Fibroblast of lung (primary cell): ENCODE measurements around the gene ROBO2. TPM values are rescaled to one million over a fixed set of nuclear protein-coding genes. Genes with fewer than 3 reads are reported as not detected.

Experiments used
- DNase-seq, 2 donors: peaks; one replicate each; pipeline versions ENCODE4 v3.0.0 to v3.0.0-alpha.2; 2010; ENCODE audit warnings: low read depth in 2 of 2
- H2AFZ ChIP-seq: 2 replicates; pipeline ENCODE4 v1.5.1; 2012; ENCODE audit warnings: low read length, control low read depth, inconsistent platforms
- H3K27ac ChIP-seq: 2 replicates; pipeline ENCODE4 v1.5.1; 2011; ENCODE audit warnings: low read length, control low read depth; ENCODE audit not compliant: insufficient read depth
- H3K27me3 ChIP-seq: 2 replicates; pipeline ENCODE4 v1.5.1; 2011; ENCODE audit warnings: mild to moderate bottlenecking, low read length; ENCODE audit not compliant: control insufficient read depth, insufficient read depth
- H3K36me3 ChIP-seq: 2 replicates; pipeline ENCODE4 v1.5.1; 2011; ENCODE audit warnings: low read length; ENCODE audit not compliant: control insufficient read depth, insufficient read depth
- H3K4me1 ChIP-seq: 2 replicates; pipeline ENCODE4 v1.5.1; 2011; ENCODE audit warnings: low read length; ENCODE audit not compliant: control insufficient read depth, insufficient read depth; ENCODE audit errors: extremely low read depth
- H3K4me2 ChIP-seq: 2 replicates; pipeline ENCODE4 v1.5.1; 2011; ENCODE audit warnings: low read length, control low read depth; ENCODE audit not compliant: insufficient read depth; ENCODE audit errors: extremely low read depth
- H3K4me3 ChIP-seq, 4 experiments: fragments of 200-600 bp in 1 of 4; sonication (generic) in 1 of 4; replicated peaks in 1 of 4; 2 replicates each; pipeline ENCODE4 v1.5.1; 2011 to 2016; ENCODE audit warnings: low read length in 4 of 4, low read depth in 3 of 4, mild to moderate bottlenecking in 3 of 4, control low read depth in 2 of 4, inconsistent platforms in 1 of 4, mixed read lengths in 1 of 4; ENCODE audit not compliant: insufficient read depth in 1 of 4; ENCODE audit errors: control extremely low read depth in 1 of 4
- H3K79me2 ChIP-seq: 2 replicates; pipeline ENCODE4 v1.5.1; 2012; ENCODE audit warnings: mild to moderate bottlenecking, low read length, inconsistent platforms; ENCODE audit not compliant: control insufficient read depth, insufficient read depth
- H3K9ac ChIP-seq: 2 replicates; pipeline ENCODE4 v1.5.1; 2011; ENCODE audit warnings: mild to moderate bottlenecking, low read length, control low read depth; ENCODE audit not compliant: insufficient read depth
- H3K9me3 ChIP-seq: 2 replicates; pipeline ENCODE4 v1.5.1; 2012; ENCODE audit warnings: low read depth, low read length; ENCODE audit not compliant: control insufficient read depth, insufficient read depth
- H4K20me1 ChIP-seq: 2 replicates; pipeline ENCODE4 v1.5.1; 2011; ENCODE audit warnings: low read length; ENCODE audit not compliant: control insufficient read depth, insufficient read depth; ENCODE audit errors: extremely low read depth
- CTCF ChIP-seq, 2 donors: IDR thresholded peaks in 1 of 2; conservative IDR thresholded peaks in 1 of 2; 1 replicate in 1 of 2; 2 replicates in 1 of 2; pipeline ENCODE4 v1.5.1; 2011 to 2012; ENCODE audit warnings: low read length in 2 of 2, control low read depth in 1 of 2, inconsistent platforms in 1 of 2, low read depth in 1 of 2, mild to moderate bottlenecking in 1 of 2
- EZH2 ChIP-seq: IDR thresholded peaks from 2 replicates; pipeline ENCODE4 v1.5.1; 2012; ENCODE audit warnings: low read length, control low read depth, mild to moderate bottlenecking; ENCODE audit errors: missing control alignments
- polyA plus RNA-seq, 2 donors: library from polyadenylated mRNA; depleted of rRNA in 1 of 2; stranded (reverse) in 1 of 2; unstranded in 1 of 2; fragments of >200 nt; gene quantifications; 2 replicates each; pipeline ENCODE4 v1.2.1, GENCODE V29; 2011 to 2012; ENCODE audit warnings: missing spikeins in 1 of 2
- total RNA-seq: library from RNA; depleted of rRNA; stranded (reverse); fragments of >200 nt; gene quantifications from 2 replicates; pipeline ENCODE4 v1.2.1, GENCODE V29; 2014

Gene ROBO2
- total and polyA plus RNA-seq, 2 donors (not counting 1 experiment from before 2014, with no cell fraction given), result 0.83 to 1.5 TPM

- Histone ChIP-seq H3K36me3 (no peaks in the 10 kb centered on the region), H3K9ac (no peak overlapping the region)
Measured at GRCh38 chr3:77141423-77141822, 101.5 kb downstream of the ROBO2 start.

GRCh38 chr3:77142578-77142977 is 102.7 kb downstream of the ROBO2 start:
- no peak overlapping the region for H3K4me3 ChIP-seq
- no peaks in the 10 kb centered on the region for H4K20me1 ChIP-seq
- no peak overlapping the region for H2AFZ ChIP-seq
- no peak for DNase-seq
- no peak overlapping the region for H3K4me2 ChIP-seq
- H3K27ac ChIP-seq, result no peak overlapping the region
- no peaks in the 10 kb centered on the region for H3K4me1 ChIP-seq
- no peaks in the 10 kb centered on the region for H3K9me3 ChIP-seq
- H3K9ac ChIP-seq, result no peak overlapping the region
- TF ChIP-seq EZH2 (no peak), CTCF (conservative IDR thresholded peaks at IDR 0.05 in 1 of 2, IDR thresholded peaks at IDR 0.05 in 1 of 2; ENCODE audit: low read depth in 1 of 2, low read length in 2 of 2) (no peak)
- H3K36me3 ChIP-seq, result no peaks in the 10 kb centered on the region
- H3K27me3 ChIP-seq, result no peaks in the 10 kb centered on the region
- H3K79me2 ChIP-seq, result no peaks in the 10 kb centered on the region

More at GRCh38 chr3:77141423-77141822, 101.5 kb downstream of the ROBO2 start:
- no peak overlapping the region for H3K4me3 ChIP-seq
- H3K27me3 ChIP-seq, result no peaks in the 10 kb centered on the region
- H3K4me2 ChIP-seq, result no peak overlapping the region
- H3K4me1 ChIP-seq, result no peaks in the 10 kb centered on the region
- H4K20me1 ChIP-seq, result no peaks in the 10 kb centered on the region
- no peaks in the 10 kb centered on the region for H3K79me2 ChIP-seq
- TF ChIP-seq CTCF (conservative IDR thresholded peaks at IDR 0.05 in 1 of 2, IDR thresholded peaks at IDR 0.05 in 1 of 2; ENCODE audit: low read depth in 1 of 2, low read length in 2 of 2) (no peak), EZH2 (no peak)
- H2AFZ ChIP-seq, result no peak overlapping the region
- no peak for DNase-seq
- no peak overlapping the region for H3K27ac ChIP-seq
- no peaks in the 10 kb centered on the region for H3K9me3 ChIP-seq

- Histone ChIP-seq H3K4me3 (no peak overlapping the region), H3K4me2 (no peak overlapping the region), H3K79me2 (no peaks in the 10 kb centered on the region), H3K9me3 (no peaks in the 10 kb centered on the region), H3K36me3 (no peaks in the 10 kb centered on the region), H3K9ac (no peak overlapping the region), H3K27ac (no peak overlapping the region), H3K4me1 (no peaks in the 10 kb centered on the region), H3K27me3 (no peaks in the 10 kb centered on the region), H4K20me1 (no peaks in the 10 kb centered on the region), H2AFZ (no peak overlapping the region)
- TF ChIP-seq EZH2 (no peak), CTCF (conservative IDR thresholded peaks at IDR 0.05 in 1 of 2, IDR thresholded peaks at IDR 0.05 in 1 of 2; ENCODE audit: low read depth in 1 of 2, low read length in 2 of 2) (no peak)
- DNase-seq, result no peak
Measured at GRCh38 chr3:77146004-77146403, 106.1 kb downstream of the ROBO2 start.
